K562 (cell line): ENCODE results near the gene ARL8A. TPM values are rescaled to one million over a fixed set of nuclear protein-coding genes. Genes with fewer than 3 reads are reported as not detected.

ENCODE experiments used
- CBX1 ChIP-seq: sonication (generic); IDR thresholded peaks from 2 replicates; pipeline ENCODE4 v1.6.1; 2016; ENCODE audit warnings: antibody characterized with exemption, low read depth, mild to moderate bottlenecking
- CREM ChIP-seq: IDR thresholded peaks from 2 replicates; pipeline ENCODE4 v1.6.1; 2014; ENCODE audit warnings: antibody characterized with exemption, low read depth
- ERF ChIP-seq: fragments of 450-650 bp; formaldehyde crosslinking; IDR thresholded peaks from 2 replicates; pipeline ENCODE4 v1.4.0; 2020; ENCODE audit warnings: mild to moderate bottlenecking, mixed read lengths
- FOS ChIP-seq: IDR thresholded peaks from 3 replicates; pipeline ENCODE4 v1.6.1; 2011; ENCODE audit not compliant: insufficient read length; ENCODE audit errors: extremely low read depth
- FUS ChIP-seq: fragments of 200-400 bp; formaldehyde crosslinking; optimal IDR thresholded peaks from 2 replicates; pipeline ENCODE3; 2017; ENCODE audit warnings: low read depth, low read length
- KHSRP ChIP-seq: fragments of 450-650 bp; IDR thresholded peaks from 2 replicates; pipeline ENCODE4 v1.6.1; 2017
- NFE2L1 ChIP-seq: fragments of 450-650 bp; IDR thresholded peaks from 2 replicates; pipeline ENCODE4 v1.6.1; 2016; ENCODE audit warnings: missing genetic modification characterization, low read depth, mild to moderate bottlenecking, missing compliant biosample characterization, moderate library complexity, borderline replicate concordance
- PML ChIP-seq: IDR thresholded peaks from 2 replicates; pipeline ENCODE4 v1.6.1; 2012; ENCODE audit warnings: low read length, inconsistent platforms
- PYGO2 ChIP-seq: fragments of 450-650 bp; IDR thresholded peaks from 2 replicates; pipeline ENCODE4 v1.6.1; 2016; ENCODE audit warnings: mild to moderate bottlenecking, missing genetic modification characterization, moderate library complexity, missing compliant biosample characterization
- RAD21 ChIP-seq, 2 experiments: fragments of 250-450 bp in 1 of 2; fragments of 450-650 bp in 1 of 2; sonication (Bioruptor Pico) in 1 of 2; formaldehyde crosslinking in 1 of 2; IDR thresholded peaks in 1 of 2; conservative IDR thresholded peaks in 1 of 2; 2 replicates each; pipeline versions ENCODE4 v1.4.0 to v1.8.0; 2020 to 2022; ENCODE audit warnings: mild to moderate bottlenecking in 2 of 2, moderate library complexity in 1 of 2
- REST ChIP-seq, 2 experiments: fragments of 450-650 bp; formaldehyde crosslinking in 1 of 2; IDR thresholded peaks; 2 replicates each; pipeline versions ENCODE4 v1.4.0 to v1.6.1; 2014 to 2020; ENCODE audit warnings: mild to moderate bottlenecking in 2 of 2, borderline replicate concordance in 1 of 2, low read depth in 1 of 2
- SNAPC5 ChIP-seq: fragments of 250-450 bp; sonication (Bioruptor Pico); IDR thresholded peaks from 2 replicates; pipeline ENCODE4 v1.8.0; 2021; ENCODE audit warnings: moderate library complexity, mild to moderate bottlenecking, inconsistent platforms
- USF1 ChIP-seq: sonication (generic); formaldehyde crosslinking; IDR thresholded peaks from 2 replicates; pipeline ENCODE4 v1.9.0; 2022; ENCODE audit warnings: mild to moderate bottlenecking, missing genetic modification reagents
- ZKSCAN1 ChIP-seq: fragments of 150-350 bp; IDR thresholded peaks from 2 replicates; pipeline ENCODE4 v1.6.1; 2016; ENCODE audit warnings: low read depth, low read length
- ZNF324 ChIP-seq: fragments of 250-450 bp; sonication (Bioruptor Pico); IDR thresholded peaks from 2 replicates; pipeline ENCODE4 v1.4.0; 2020; ENCODE audit warnings: mild to moderate bottlenecking
- ZNF695 ChIP-seq: fragments of 450-650 bp; formaldehyde crosslinking; IDR thresholded peaks from 2 replicates; pipeline ENCODE4 v1.4.0; 2020; ENCODE audit warnings: mild to moderate bottlenecking, moderate library complexity
- polyA plus RNA-seq, 8 experiments: library from polyadenylated mRNA; depleted of rRNA in 4 of 8; stranded (reverse) in 5 of 8; unstranded in 3 of 8; fragments of >200 nt; fragmentation: Nextera tagmentation in 2 of 8; fragmentation: Illumina TruSeq in 1 of 8; extraction: Ambion mirVana in 2 of 8; extraction: Trizol in 1 of 8; gene quantifications; 2 replicates each; pipeline versions ENCODE4 v1.2.1 to v1.2.3, GENCODE V29; 2011 to 2014; ENCODE audit warnings: inconsistent platforms in 1 of 8, missing spikeins in 1 of 8
- total RNA-seq, 7 experiments: library from RNA; depleted of rRNA in 6 of 7; stranded (reverse); fragments of >200 nt in 6 of 7; fragmentation: Illumina TruSeq in 2 of 7; extraction: Trizol in 2 of 7; gene quantifications; 2 replicates each; pipeline versions ENCODE4 v1.2.1 to v1.2.3, GENCODE V29; 2011 to 2021; ENCODE audit warnings: low replicate concordance in 1 of 7

The ARL8A gene
- total and polyA plus RNA-seq, 9 of the 15 experiments (the other 6 are each of a cell fraction or from before 2014, with no cell fraction given) = 0.17 to 27.3 (median 15.6) TPM

GRCh38 chr1:202162418-202163280 is 18.1 kb upstream of the ARL8A start (continued):
- TF ChIP-seq SNAPC5 (CRISPR knock-in tag) (no peak), ZNF324 (no peak), REST (IDR thresholded peaks at IDR 0.05; ENCODE audit: borderline replicate concordance) (no peak), REST (CRISPR knock-in tag; IDR thresholded peaks at IDR 0.05; ENCODE audit: low read depth) (0 out of 2 replicates have a peak, but pooled peaks have one; percentile 43), CREM (peak; percentile 60), PML (peak; percentile 30; the same call in 1 of the 2 replicates), ZNF695 (CRISPR knock-in tag) (no peak), FUS (no peak), KHSRP (no peak), RAD21 (CRISPR knock-in tag; conservative IDR thresholded peaks at IDR 0.05 in 1 of 2, IDR thresholded peaks at IDR 0.05 in 1 of 2) (no peak), ZKSCAN1 (no peak), CBX1 (no peak), USF1 (CRISPR knock-in tag) (0 out of 2 replicates have a peak, but pooled peaks have one; percentile 34), PYGO2 (tag) (no peak), NFE2L1 (tag) (no peak), ERF (CRISPR knock-in tag) (0 out of 2 replicates have a peak, but pooled peaks have one; percentile 41), FOS (no peak)
